ENCODE results near the gene ZDHHC7. TPM values are rescaled to one million over a fixed set of nuclear protein-coding genes. Genes with fewer than 3 reads are reported as not detected.

ZDHHC7 gene
- total and polyA plus RNA-seq, 9 of the 15 experiments (the other 6 are each of a cell fraction or from before 2014, with no cell fraction given), result 1.7 to 49.7 (median 37.4) TPM

GRCh38 chr16:84996365-84996764 is 15.0 kb downstream of the ZDHHC7 start (continued):
- TF ChIP-seq CHD7 (IDR thresholded peaks at IDR 0.05; ENCODE audit: low read depth, low read length) (no peak), FOS (IDR thresholded peaks at IDR 0.05; ENCODE audit: extremely low read depth, insufficient read length) (no peak), ZNF740 (CRISPR knock-in tag; IDR thresholded peaks at IDR 0.05) (no peak), ZNF740 (tag; IDR thresholded peaks at IDR 0.05) (no peak), TOE1 (IDR thresholded peaks at IDR 0.05; ENCODE audit: borderline replicate concordance) (no peak), TOE1 (CRISPR knock-in tag; IDR thresholded peaks at IDR 0.05; ENCODE audit: borderline replicate concordance, low read depth) (no peak), LARP7 (IDR thresholded peaks at IDR 0.05) (no peak), TAL1 (IDR thresholded peaks at IDR 0.05) (no peak), ZNF224 (CRISPR knock-in tag; IDR thresholded peaks at IDR 0.05) (no peak), KLF10 (CRISPR knock-in tag; IDR thresholded peaks at IDR 0.05) (no peak)

Data from K562 (cell line).